Measurements from ENCODE around the gene HOGA1.
A peak's percentile ranks its signal among the peaks of the same experiment; 100 is the strongest.
"Not testable (repeated sequence)": the region's sequence is repeated elsewhere in the genome, so short reads cannot be mapped to it uniquely, and the experiment has no call there.

Gene HOGA1

GRCh38 chr10:97612386-97612785 lies 28.2 kb downstream of the HOGA1 start:
- DNase-seq, result no peak

GRCh38 chr10:97618285-97618684 lies 34.1 kb downstream of the HOGA1 start:
- DNase-seq, result no peak

- DNase-seq, result no peak
Observed at GRCh38 chr10:97618733-97619132, 34.5 kb downstream of the HOGA1 start.

- no peak for DNase-seq
Observed at GRCh38 chr10:97623277-97623676, 39.1 kb downstream of the HOGA1 start.

GRCh38 chr10:97627731-97628130 lies 43.5 kb downstream of the HOGA1 start:
- no peak for DNase-seq

GRCh38 chr10:97628228-97628627 lies 44.0 kb downstream of the HOGA1 start:
- DNase-seq, result no peak

- DNase-seq, result no peak
Observed at GRCh38 chr10:97629289-97629688, 45.1 kb downstream of the HOGA1 start.

- no peak for DNase-seq
Observed at GRCh38 chr10:97631098-97631497, 46.9 kb downstream of the HOGA1 start.

GRCh38 chr10:97632949-97633884 lies 49.0 kb downstream of the HOGA1 start, which contains the start of gene MORN4:
MORN4 (minus strand) TSS chr10:97633500; CDS start chr10:97619653, 13,847 bp downstream.
- DNase-seq, result peak; percentile 92

GRCh38 chr10:97633921-97634320 lies 49.7 kb downstream of the HOGA1 start:
- DNase-seq, result peak; percentile 11

GRCh38 chr10:97635577-97635976 lies 51.4 kb downstream of the HOGA1 start:
- no peak for DNase-seq

GRCh38 chr10:97639090-97639489 lies 54.9 kb downstream of the HOGA1 start:
- DNase-seq, result not testable (repeated sequence)

- DNase-seq, result peak; percentile 99
Observed at GRCh38 chr10:97640174-97640867, 56.1 kb downstream of the HOGA1 start, which contains the start of gene PI4K2A. PI4K2A (plus strand) TSS chr10:97640671; CDS start chr10:97640743, 72 bp downstream.

GRCh38 chr10:97640868-97641811 lies 57.0 kb downstream of the HOGA1 start:
- DNase-seq, result peak; percentile 23

GRCh38 chr10:97642471-97643159 lies 58.4 kb downstream of the HOGA1 start:
- not testable (repeated sequence) for DNase-seq

- no peak for DNase-seq
Observed at GRCh38 chr10:97643441-97643985, 59.3 kb downstream of the HOGA1 start.

GRCh38 chr10:97644936-97645335 lies 60.7 kb downstream of the HOGA1 start:
- no peak for DNase-seq

- DNase-seq, result no peak
Observed at GRCh38 chr10:97647556-97647955, 63.4 kb downstream of the HOGA1 start.

- peak; percentile 38 for DNase-seq
Observed at GRCh38 chr10:97648562-97649404, 64.6 kb downstream of the HOGA1 start.

GRCh38 chr10:97649405-97649750 lies 65.2 kb downstream of the HOGA1 start:
- DNase-seq, result not testable (repeated sequence)

- no peak for DNase-seq
Observed at GRCh38 chr10:97650726-97651125, 66.5 kb downstream of the HOGA1 start.
